Body of pancreas (tissue), 4 donors: ENCODE data around the gene DGKI.

Experiments used
- POLR2A ChIP-seq, 3 donors: fragments of 450-650 bp; IDR thresholded peaks; one replicate each; pipeline ENCODE4 v1.6.1; 2016; ENCODE audit warnings: antibody characterized with exemption in 3 of 3, mild to moderate bottlenecking in 2 of 3
- TF ChIP-seq, protein P1 (sequence below), 7 experiments: fragments of 450-650 bp in 4 of 7; fragments of 200-600 bp in 3 of 7; sonication (generic) in 3 of 7; IDR thresholded peaks; one replicate each; pipeline ENCODE4 v1.5.1; 2016 to 2019; ENCODE audit warnings: antibody characterized with exemption in 7 of 7

DNA sequence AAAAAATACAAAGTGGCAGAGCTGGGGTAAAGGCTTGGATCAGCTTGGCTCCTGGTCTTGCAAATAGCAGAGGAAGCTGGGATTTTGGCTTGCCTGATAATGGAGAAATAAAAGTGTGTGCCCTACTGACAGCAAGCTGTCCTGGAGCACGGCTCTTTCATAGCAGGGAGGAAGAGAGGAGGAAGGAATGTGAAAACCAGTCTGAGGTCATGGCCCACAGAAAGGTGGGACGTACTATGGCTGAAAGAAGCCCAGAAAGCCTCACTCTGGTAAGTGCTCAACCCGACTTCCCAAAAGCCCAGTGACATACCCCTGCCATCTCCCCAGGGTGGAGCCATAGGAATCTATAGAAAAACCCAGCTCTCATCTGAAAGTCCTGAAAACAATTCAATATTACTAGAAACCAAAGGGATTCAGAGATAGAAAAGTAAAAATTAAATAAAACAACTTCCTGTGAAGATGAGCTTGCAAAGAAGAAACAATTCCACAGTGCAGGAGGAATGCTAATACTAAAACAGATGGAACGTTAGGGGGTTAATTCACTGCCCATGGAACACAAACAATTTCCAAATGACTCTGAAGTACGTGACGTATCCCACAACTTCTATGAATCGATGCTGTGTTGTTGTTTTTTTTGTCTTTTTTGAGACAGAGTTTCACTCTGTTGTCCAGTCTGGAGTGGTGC is 256.6 kb downstream of the DGKI start:
- TF ChIP-seq, protein P1, sequence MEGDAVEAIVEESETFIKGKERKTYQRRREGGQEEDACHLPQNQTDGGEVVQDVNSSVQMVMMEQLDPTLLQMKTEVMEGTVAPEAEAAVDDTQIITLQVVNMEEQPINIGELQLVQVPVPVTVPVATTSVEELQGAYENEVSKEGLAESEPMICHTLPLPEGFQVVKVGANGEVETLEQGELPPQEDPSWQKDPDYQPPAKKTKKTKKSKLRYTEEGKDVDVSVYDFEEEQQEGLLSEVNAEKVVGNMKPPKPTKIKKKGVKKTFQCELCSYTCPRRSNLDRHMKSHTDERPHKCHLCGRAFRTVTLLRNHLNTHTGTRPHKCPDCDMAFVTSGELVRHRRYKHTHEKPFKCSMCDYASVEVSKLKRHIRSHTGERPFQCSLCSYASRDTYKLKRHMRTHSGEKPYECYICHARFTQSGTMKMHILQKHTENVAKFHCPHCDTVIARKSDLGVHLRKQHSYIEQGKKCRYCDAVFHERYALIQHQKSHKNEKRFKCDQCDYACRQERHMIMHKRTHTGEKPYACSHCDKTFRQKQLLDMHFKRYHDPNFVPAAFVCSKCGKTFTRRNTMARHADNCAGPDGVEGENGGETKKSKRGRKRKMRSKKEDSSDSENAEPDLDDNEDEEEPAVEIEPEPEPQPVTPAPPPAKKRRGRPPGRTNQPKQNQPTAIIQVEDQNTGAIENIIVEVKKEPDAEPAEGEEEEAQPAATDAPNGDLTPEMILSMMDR (IDR thresholded peaks at IDR 0.05) = no peak
- TF ChIP-seq POLR2A (IDR thresholded peaks at IDR 0.05) = no peak
